HFFc6 (cell line): Measurements from ENCODE around the gene RPUSD2. TPM values are rescaled to one million over a fixed set of nuclear protein-coding genes. Genes with fewer than 3 reads are reported as not detected.

Experiments used
- DNase-seq: peaks from one replicate; pipeline ENCODE4 v3.0.0-alpha.2; 2018
- H3K27ac Mint-ChIP-seq: 2 replicates; pipeline ENCODE4 v1.8.0; 2020; ENCODE audit warnings: mild to moderate bottlenecking, mixed read lengths
- H3K27me3 Mint-ChIP-seq: 2 replicates; pipeline ENCODE4 v1.8.0; 2021; ENCODE audit warnings: mild to moderate bottlenecking, moderate library complexity, mixed read lengths; ENCODE audit not compliant: insufficient read depth
- H3K36me3 Mint-ChIP-seq: 2 replicates; pipeline ENCODE4 v1.8.0; 2021; ENCODE audit warnings: low read depth, mixed read lengths
- H3K4me1 Mint-ChIP-seq: 2 replicates; pipeline ENCODE4 v1.8.0; 2020; ENCODE audit warnings: low read depth, mixed read lengths
- H3K4me3 Mint-ChIP-seq: 2 replicates; pipeline ENCODE4 v1.8.0; 2020; ENCODE audit warnings: mild to moderate bottlenecking, moderate library complexity, mixed read lengths
- H3K9me3 Mint-ChIP-seq: 2 replicates; pipeline ENCODE4 v1.8.0; 2020; ENCODE audit warnings: mild to moderate bottlenecking, mixed read lengths
- CTCF ChIP-seq: fragments of 200-600 bp; sonication (generic); IDR thresholded peaks from 2 replicates; pipeline ENCODE4 v1.5.0; 2021; ENCODE audit warnings: antibody characterized with exemption, mild to moderate bottlenecking
- long read RNA-seq: library from polyadenylated mRNA; unstranded; transcript quantifications from one replicate; pipeline ENCODE4 v2.0.0, GENCODE V29; 2019
- total RNA-seq, 6 experiments: library from RNA; stranded (reverse); fragmentation: NEBNext Ultra II Directional; extraction: Animal tissue kit (Norgen Biotek cat#: 25700); gene quantifications; 2 replicates in 1 of 6; 3 replicates in 5 of 6; pipeline ENCODE4 v1.2.3, GENCODE V29; 2021

The RPUSD2 gene
- 10 to 100 TPM; 10.3 to 13.7 (median 11.9) TPM for total RNA-seq
- long read RNA-seq, transcript RPUSD2-201 (3 exons, 2,358 nt), result major isoform, 13 of 16 reads
- long read RNA-seq, partial matches to known transcripts, result 0 of 16 reads
- long read RNA-seq, other reads (novel, unspliced or antisense), result 0 of 16 reads

DNA sequence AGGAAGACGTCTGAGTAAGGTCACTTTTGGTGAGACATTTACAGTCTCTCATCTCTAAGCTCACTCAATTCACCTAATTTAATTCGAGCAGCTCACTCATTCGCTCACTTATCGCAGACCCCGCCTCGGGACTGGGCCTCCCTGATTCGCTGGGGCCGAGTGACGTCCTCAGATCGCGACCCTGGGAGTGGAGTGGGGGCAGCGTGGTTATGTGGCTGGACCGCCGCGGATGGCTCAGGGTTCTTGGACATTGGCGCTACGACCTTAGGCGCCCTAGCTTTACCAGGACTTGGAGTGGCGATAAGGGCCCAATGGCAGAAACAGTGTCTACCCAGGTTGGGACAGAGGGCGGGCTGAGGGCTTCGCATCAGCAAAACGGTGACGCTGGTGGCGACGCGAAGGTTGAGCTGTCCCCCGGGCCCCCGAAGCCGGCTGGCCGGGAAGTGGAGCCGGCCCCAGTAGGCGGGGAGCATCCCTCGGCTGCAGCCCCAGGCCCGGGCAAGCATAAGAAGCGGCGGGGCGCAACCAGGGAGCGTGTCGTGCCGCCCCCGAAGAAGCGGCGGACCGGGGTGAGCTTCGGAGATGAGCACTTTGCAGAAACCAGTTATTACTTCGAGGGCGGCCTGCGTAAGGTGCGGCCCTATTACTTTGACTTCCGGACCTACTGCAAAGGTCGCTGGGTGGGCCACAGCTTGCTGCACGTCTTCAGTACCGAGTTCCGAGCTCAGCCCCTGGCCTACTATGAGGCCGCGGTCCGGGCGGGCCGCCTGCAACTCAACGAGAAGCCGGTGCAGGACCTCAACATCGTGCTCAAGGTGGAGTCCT, at the start of gene RPUSD2:
RPUSD2 (plus strand) TSS at position 171 of the 825 bp plus-strand sequence; CDS start at position 210, 39 bp downstream.
- peak; percentile 88 for DNase-seq
- TF ChIP-seq CTCF, result no peak
- Mint-ChIP-seq H3K27me3 (peaks cover 6% of the 10 kb centered on the region), H3K36me3 (peaks cover 2% of the 10 kb centered on the region; the same call in 1 of the 2 replicates), H3K4me1 (peaks cover 29% of the 10 kb centered on the region), H3K9me3 (no peaks in the 10 kb centered on the region), H3K27ac (peak within 1 kb of the TSS; percentile 96), H3K4me3 (peak within 1 kb of the TSS; percentile 97)

GRCh38 chr15:40523611-40524010, 45.5 kb upstream of the RPUSD2 start:
- no peak for TF ChIP-seq CTCF
- H3K27me3 Mint-ChIP-seq, result 0 out of 2 replicates have a peak, but pooled peaks cover 2% of the 10 kb centered on the region
- no peak overlapping the region for H3K27ac Mint-ChIP-seq
- H3K36me3 Mint-ChIP-seq, result no peaks in the 10 kb centered on the region
- H3K4me3 Mint-ChIP-seq, result no peak overlapping the region
- no peaks in the 10 kb centered on the region for H3K9me3 Mint-ChIP-seq
- no peak for DNase-seq
- peaks cover 7% of the 10 kb centered on the region for H3K4me1 Mint-ChIP-seq

DNA sequence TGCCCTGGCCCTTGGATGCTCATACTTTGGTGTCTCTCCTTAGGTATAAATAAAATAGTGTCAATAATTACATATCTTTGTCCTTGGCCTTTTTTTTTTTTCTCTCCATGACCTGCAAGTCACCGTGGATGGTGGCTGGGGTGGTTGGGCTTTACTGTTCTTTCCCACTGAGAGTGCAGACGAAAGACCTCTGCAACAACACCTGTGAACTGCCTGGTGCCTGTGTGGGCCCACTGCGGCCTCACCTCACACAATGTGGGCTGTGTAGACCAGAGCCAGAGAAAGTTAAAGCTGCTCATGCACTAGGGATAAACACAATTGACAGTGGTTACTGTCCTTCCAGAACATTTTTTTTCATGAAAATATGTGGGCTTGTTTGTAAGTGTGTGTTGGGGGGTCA, 43.2 kb upstream of the RPUSD2 start:
- H3K27ac Mint-ChIP-seq, result no peak overlapping the region
- no peak for DNase-seq
- H3K9me3 Mint-ChIP-seq, result no peaks in the 10 kb centered on the region
- H3K4me1 Mint-ChIP-seq, result no peaks in the 10 kb centered on the region
- TF ChIP-seq CTCF, result no peak
- no peaks in the 10 kb centered on the region for H3K36me3 Mint-ChIP-seq
- no peak overlapping the region for H3K4me3 Mint-ChIP-seq
- H3K27me3 Mint-ChIP-seq, result 0 out of 2 replicates have a peak, but pooled peaks cover 2% of the 10 kb centered on the region

DNA sequence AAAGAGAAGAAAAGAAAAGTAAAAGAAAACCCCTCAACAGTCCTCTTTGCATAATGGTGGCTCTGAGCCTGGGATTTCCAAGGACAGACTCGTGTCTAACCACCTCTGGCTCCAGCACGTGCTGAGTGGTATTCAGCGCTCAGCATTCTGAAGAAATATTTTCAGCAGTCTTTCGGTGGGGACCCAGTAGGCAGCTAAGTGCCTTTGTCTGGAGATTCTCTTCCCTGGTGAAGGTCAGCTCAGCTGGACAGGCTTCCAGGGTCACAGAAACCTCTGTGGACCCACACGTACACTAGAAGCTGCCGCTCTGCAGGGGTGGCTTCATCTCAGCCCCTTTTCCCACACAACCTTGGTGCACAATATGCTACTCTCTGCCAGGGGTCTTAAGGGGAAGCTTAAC, 40.3 kb upstream of the RPUSD2 start:
- H3K36me3 Mint-ChIP-seq, result no peaks in the 10 kb centered on the region
- no peak for TF ChIP-seq CTCF
- 0 out of 2 replicates have a peak, but pooled peaks cover 2% of the 10 kb centered on the region for H3K27me3 Mint-ChIP-seq
- H3K9me3 Mint-ChIP-seq, result no peaks in the 10 kb centered on the region
- no peak overlapping the region for H3K27ac Mint-ChIP-seq
- no peak overlapping the region for H3K4me3 Mint-ChIP-seq
- no peaks in the 10 kb centered on the region for H3K4me1 Mint-ChIP-seq
- DNase-seq, result no peak

DNA sequence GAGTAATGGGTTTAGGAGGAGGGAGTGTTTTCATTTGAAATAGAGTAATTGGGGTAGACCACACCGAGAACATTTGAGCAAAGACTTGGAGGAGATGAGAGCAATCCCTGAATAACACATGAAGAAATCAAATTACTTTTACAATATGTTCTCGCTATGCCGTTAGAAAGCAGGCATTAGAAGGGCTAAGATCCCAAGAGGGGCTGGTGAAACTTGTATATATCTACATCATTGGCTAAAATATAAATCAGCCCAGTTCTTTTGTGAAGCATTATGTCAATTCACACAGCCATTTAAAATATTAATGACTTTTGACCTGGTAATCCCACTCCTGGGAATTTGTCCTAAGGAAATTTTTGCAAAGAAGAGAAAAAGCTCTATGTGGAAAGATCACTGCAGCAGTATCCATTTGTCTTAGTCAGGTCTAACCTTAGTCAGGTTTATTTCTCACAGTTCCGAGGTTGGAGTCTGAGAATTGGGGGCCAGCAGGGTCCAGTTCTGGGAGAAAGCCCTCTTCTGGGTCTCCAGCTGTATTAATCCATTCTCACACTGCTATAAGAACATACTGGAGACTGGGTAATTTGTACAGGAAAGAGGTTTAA, 35.2 kb upstream of the RPUSD2 start:
- Mint-ChIP-seq H3K9me3 (no peaks in the 10 kb centered on the region), H3K27me3 (peaks cover 2% of the 10 kb centered on the region; the same call in 1 of the 2 replicates), H3K27ac (no peak overlapping the region), H3K4me3 (no peak overlapping the region), H3K4me1 (peaks cover 7% of the 10 kb centered on the region), H3K36me3 (peaks cover 6% of the 10 kb centered on the region; the same call in 1 of the 2 replicates)
- DNase-seq, result no peak
- no peak for TF ChIP-seq CTCF
